OCI-LY1 (cell line): ENCODE results near the gene SEMA5A.

Experiments used
- H2AFZ ChIP-seq: fragments of 200-600 bp; sonication (generic), shearing (Covaris generic); 2 replicates; pipeline ENCODE4 v1.6.0; 2014; ENCODE audit warnings: antibody characterized with exemption, mild to moderate bottlenecking, low read length
- H3F3A ChIP-seq: fragments of 200-600 bp; sonication (generic), shearing (Covaris generic); 2 replicates; pipeline ENCODE4 v1.6.0; 2014; ENCODE audit warnings: mild to moderate bottlenecking, antibody characterized with exemption, low read length, moderate library complexity; ENCODE audit not compliant: insufficient read depth
- H3K27ac ChIP-seq: fragments of 200-600 bp; sonication (generic); 2 replicates; pipeline ENCODE4 v1.5.1; 2014; ENCODE audit warnings: low read length, mixed run types, mild to moderate bottlenecking, low read depth; ENCODE audit not compliant: poor library complexity, severe bottlenecking
- H3K27me3 ChIP-seq: fragments of 200-600 bp; sonication (generic); 2 replicates; pipeline ENCODE4 v1.6.0; 2014; ENCODE audit warnings: antibody characterized with exemption, mild to moderate bottlenecking, low read length, moderate library complexity; ENCODE audit not compliant: insufficient read depth
- H3K36me3 ChIP-seq: fragments of 200-600 bp; sonication (generic); 2 replicates; pipeline ENCODE4 v1.6.1; 2014; ENCODE audit warnings: mild to moderate bottlenecking, antibody characterized with exemption, low read length, moderate library complexity, mixed read lengths; ENCODE audit not compliant: insufficient read depth
- H3K4me1 ChIP-seq: fragments of 200-600 bp; sonication (generic); 2 replicates; pipeline ENCODE4 v1.5.1; 2014; ENCODE audit warnings: mild to moderate bottlenecking, low read length, moderate library complexity; ENCODE audit not compliant: insufficient read depth, severe bottlenecking
- H3K4me2 ChIP-seq: fragments of 200-600 bp; sonication (generic), shearing (Covaris generic); 2 replicates; pipeline ENCODE4 v1.6.1; 2014; ENCODE audit warnings: low read length
- H3K4me3 ChIP-seq: fragments of 200-600 bp; sonication (generic); 2 replicates; pipeline ENCODE4 v1.5.1; 2014; ENCODE audit warnings: low read length, low read depth, mild to moderate bottlenecking, mixed read lengths; ENCODE audit not compliant: poor library complexity, severe bottlenecking
- H3K79me2 ChIP-seq: fragments of 200-600 bp; shearing (Covaris generic); 2 replicates; pipeline ENCODE4 v1.6.1; 2016; ENCODE audit warnings: mixed run types, low read length, mixed read lengths; ENCODE audit not compliant: insufficient read depth
- H3K9ac ChIP-seq: fragments of 200-600 bp; sonication (generic), shearing (Covaris generic); 2 replicates; pipeline ENCODE4 v1.6.1; 2014; ENCODE audit warnings: mild to moderate bottlenecking, low read length, mixed read lengths
- H3K9me2 ChIP-seq: fragments of 200-600 bp; sonication (generic), shearing (Covaris generic); 2 replicates; pipeline ENCODE4 v1.6.1; 2014; ENCODE audit warnings: low read depth, mild to moderate bottlenecking, low read length, mixed read lengths
- H3K9me3 ChIP-seq: fragments of 200-600 bp; shearing (Covaris generic); 2 replicates; pipeline ENCODE4 v1.6.1; 2014; ENCODE audit warnings: low read length, mixed read lengths
- H4K20me1 ChIP-seq: fragments of 200-600 bp; sonication (generic), shearing (Covaris generic); 2 replicates; pipeline ENCODE4 v1.6.0; 2016; ENCODE audit warnings: mild to moderate bottlenecking, low read length; ENCODE audit not compliant: insufficient read depth
- CTCF ChIP-seq: fragments of 200-600 bp; sonication (generic), shearing (Covaris generic); IDR thresholded peaks from 2 replicates; pipeline ENCODE4 v1.5.1; 2017; ENCODE audit warnings: mild to moderate bottlenecking, antibody characterized with exemption, low read length, moderate library complexity, mixed read lengths
- EZH2 ChIP-seq: fragments of 200-600 bp; sonication (generic), shearing (Covaris generic); IDR thresholded peaks from 2 replicates; pipeline ENCODE4 v1.8.0; 2017; ENCODE audit warnings: borderline replicate concordance, mixed run types, mild to moderate bottlenecking, antibody characterized with exemption, low read length, moderate library complexity, mixed read lengths

Gene SEMA5A

GRCh38 chr5:9350301-9350797 is 195.5 kb downstream of the SEMA5A start:
- H3F3A ChIP-seq: no peaks in the 10 kb centered on the region
- no peak overlapping the region for H3K9ac ChIP-seq
- H3K36me3 ChIP-seq: no peaks in the 10 kb centered on the region
- H3K4me1 ChIP-seq: no peaks in the 10 kb centered on the region
- no peaks in the 10 kb centered on the region for H3K9me2 ChIP-seq
- no peak overlapping the region for H2AFZ ChIP-seq
- no peaks in the 10 kb centered on the region for H4K20me1 ChIP-seq
- no peaks in the 10 kb centered on the region for H3K27me3 ChIP-seq
- H3K4me2 ChIP-seq: no peak overlapping the region
- H3K79me2 ChIP-seq: no peaks in the 10 kb centered on the region
- no peak overlapping the region for H3K27ac ChIP-seq
- no peak for TF ChIP-seq EZH2
- TF ChIP-seq CTCF: no peak
- H3K4me3 ChIP-seq: no peak overlapping the region
- no peaks in the 10 kb centered on the region for H3K9me3 ChIP-seq

DNA sequence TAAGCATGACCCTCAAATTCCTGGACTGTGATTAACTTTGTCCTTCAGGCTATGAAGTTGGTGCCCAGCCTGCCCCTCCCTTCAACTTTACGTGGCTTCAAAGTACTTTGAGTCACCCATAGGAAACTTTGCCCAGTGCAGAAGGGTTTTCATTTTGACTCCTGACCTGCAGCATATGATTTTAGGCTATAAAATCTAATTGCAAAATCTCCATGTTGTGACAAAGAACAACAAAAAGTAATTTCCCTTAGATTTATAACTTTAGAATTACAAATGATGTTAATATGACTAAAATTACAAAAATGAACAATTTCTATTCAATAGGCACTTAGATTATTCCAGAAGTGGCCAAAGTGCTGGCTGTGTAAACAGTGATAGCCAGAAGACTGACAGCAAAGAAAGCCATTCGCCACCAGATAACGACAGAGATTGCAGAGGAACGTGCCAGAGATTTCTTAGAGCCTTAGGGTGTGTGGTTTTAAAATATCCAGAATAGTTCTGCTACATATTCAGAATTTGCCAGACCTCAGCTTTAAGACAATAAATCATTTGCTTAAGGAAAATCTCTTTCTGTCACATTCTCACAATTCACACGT is 197.4 kb downstream of the SEMA5A start:
- Histone ChIP-seq H3K4me1 (no peaks in the 10 kb centered on the region), H3K4me3 (no peak overlapping the region), H3K9me2 (no peaks in the 10 kb centered on the region), H4K20me1 (no peaks in the 10 kb centered on the region), H2AFZ (no peak overlapping the region), H3K36me3 (no peaks in the 10 kb centered on the region), H3K9ac (no peak overlapping the region), H3K9me3 (no peaks in the 10 kb centered on the region), H3F3A (no peaks in the 10 kb centered on the region), H3K79me2 (no peaks in the 10 kb centered on the region), H3K27me3 (no peaks in the 10 kb centered on the region), H3K27ac (no peak overlapping the region), H3K4me2 (no peak overlapping the region)
- TF ChIP-seq EZH2: no peak

- TF ChIP-seq EZH2 (no peak), CTCF (no peak)
- H3K4me2 ChIP-seq: no peak overlapping the region
Measured at GRCh38 chr5:9347541-9348295, 198.2 kb downstream of the SEMA5A start.

More at GRCh38 chr5:9347541-9348295, 198.2 kb downstream of the SEMA5A start:
- H3K36me3 ChIP-seq: no peaks in the 10 kb centered on the region
- no peak overlapping the region for H3K9ac ChIP-seq
- H3K79me2 ChIP-seq: no peaks in the 10 kb centered on the region
- no peaks in the 10 kb centered on the region for H3K27me3 ChIP-seq
- no peak overlapping the region for H2AFZ ChIP-seq
- H3K27ac ChIP-seq: no peak overlapping the region
- no peaks in the 10 kb centered on the region for H3F3A ChIP-seq
- no peaks in the 10 kb centered on the region for H4K20me1 ChIP-seq
- no peaks in the 10 kb centered on the region for H3K9me2 ChIP-seq
- no peaks in the 10 kb centered on the region for H3K9me3 ChIP-seq
- H3K4me3 ChIP-seq: no peak overlapping the region
- no peaks in the 10 kb centered on the region for H3K4me1 ChIP-seq
